Stimulated activated CD4-positive, alpha-beta T cell treated with anti-CD3 and anti-CD28 coated beads, TNF-alpha, amount 100 ng/mL, for 24 hours (primary cell): ENCODE results near the gene ZXDC.

ENCODE experiments used
- DNase-seq, 3 experiments: peaks; one replicate each; pipeline ENCODE4 v3.0.0-alpha.2; 2020; ENCODE audit warnings: low read depth in 3 of 3

Gene ZXDC, protein sequence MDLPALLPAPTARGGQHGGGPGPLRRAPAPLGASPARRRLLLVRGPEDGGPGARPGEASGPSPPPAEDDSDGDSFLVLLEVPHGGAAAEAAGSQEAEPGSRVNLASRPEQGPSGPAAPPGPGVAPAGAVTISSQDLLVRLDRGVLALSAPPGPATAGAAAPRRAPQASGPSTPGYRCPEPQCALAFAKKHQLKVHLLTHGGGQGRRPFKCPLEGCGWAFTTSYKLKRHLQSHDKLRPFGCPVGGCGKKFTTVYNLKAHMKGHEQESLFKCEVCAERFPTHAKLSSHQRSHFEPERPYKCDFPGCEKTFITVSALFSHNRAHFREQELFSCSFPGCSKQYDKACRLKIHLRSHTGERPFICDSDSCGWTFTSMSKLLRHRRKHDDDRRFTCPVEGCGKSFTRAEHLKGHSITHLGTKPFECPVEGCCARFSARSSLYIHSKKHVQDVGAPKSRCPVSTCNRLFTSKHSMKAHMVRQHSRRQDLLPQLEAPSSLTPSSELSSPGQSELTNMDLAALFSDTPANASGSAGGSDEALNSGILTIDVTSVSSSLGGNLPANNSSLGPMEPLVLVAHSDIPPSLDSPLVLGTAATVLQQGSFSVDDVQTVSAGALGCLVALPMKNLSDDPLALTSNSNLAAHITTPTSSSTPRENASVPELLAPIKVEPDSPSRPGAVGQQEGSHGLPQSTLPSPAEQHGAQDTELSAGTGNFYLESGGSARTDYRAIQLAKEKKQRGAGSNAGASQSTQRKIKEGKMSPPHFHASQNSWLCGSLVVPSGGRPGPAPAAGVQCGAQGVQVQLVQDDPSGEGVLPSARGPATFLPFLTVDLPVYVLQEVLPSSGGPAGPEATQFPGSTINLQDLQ

DNA sequence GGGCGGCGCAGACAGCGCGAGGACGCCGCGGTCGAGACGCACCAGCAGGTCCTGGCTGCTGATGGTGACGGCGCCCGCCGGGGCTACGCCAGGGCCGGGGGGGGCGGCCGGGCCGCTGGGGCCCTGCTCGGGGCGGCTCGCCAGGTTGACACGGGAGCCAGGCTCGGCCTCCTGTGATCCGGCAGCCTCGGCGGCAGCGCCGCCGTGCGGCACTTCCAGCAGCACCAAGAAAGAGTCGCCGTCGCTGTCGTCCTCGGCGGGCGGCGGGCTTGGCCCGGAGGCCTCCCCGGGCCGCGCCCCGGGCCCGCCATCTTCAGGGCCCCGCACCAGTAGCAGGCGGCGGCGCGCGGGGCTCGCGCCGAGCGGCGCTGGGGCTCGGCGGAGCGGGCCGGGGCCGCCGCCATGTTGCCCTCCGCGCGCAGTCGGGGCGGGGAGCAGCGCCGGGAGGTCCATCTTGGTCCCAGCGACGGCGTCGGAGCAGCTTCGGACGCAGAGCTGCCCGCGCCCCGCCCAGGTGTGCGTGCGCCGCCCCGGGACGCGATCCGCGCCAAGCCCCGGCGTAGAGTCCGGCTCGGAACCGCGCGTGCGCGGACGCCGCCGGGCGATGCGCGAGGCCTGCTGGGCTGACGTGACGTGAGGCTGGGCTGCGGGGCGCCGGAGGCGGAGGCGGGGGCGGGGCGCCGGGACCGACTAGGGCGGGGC is at the start of gene ZXDC:
TSS of gene ZXDC (minus strand) at position 479 of the 702 bp plus-strand sequence. CDS start at position 453, 26 bp downstream.
- DNase-seq: peak; percentile 84 to 90 (median 86)

GRCh38 chr3:126525091-126525852 is 49.6 kb upstream of the ZXDC start:
- DNase-seq: no peak

DNA sequence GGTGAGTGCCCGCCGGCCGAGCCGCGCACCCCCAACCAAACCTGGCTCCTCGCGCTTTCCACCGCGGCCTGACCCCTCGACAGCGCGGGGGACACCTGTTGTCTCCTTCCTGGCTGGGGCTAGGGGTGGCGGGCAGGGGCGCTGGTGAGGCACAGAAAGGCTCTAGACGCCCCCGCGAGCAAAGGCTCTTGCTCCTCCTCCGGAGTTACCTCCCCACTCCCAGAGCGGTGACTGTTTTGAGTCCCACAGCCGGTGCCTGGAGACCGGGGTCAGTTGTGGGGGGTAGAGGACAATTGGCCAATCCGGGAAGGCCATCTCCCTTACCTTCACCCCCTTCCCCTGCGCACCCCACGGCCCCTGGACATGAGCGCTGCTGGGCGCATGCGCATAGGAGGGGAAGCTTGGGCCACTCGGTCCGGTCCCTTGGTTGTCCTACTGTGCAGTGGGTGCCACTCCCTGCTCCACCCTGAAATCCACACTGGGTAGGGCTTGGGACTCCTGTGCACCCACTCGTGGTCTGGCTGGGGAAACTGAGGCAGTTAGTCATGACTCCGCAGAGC is 48.8 kb upstream of the ZXDC start:
- DNase-seq: no peak

DNA sequence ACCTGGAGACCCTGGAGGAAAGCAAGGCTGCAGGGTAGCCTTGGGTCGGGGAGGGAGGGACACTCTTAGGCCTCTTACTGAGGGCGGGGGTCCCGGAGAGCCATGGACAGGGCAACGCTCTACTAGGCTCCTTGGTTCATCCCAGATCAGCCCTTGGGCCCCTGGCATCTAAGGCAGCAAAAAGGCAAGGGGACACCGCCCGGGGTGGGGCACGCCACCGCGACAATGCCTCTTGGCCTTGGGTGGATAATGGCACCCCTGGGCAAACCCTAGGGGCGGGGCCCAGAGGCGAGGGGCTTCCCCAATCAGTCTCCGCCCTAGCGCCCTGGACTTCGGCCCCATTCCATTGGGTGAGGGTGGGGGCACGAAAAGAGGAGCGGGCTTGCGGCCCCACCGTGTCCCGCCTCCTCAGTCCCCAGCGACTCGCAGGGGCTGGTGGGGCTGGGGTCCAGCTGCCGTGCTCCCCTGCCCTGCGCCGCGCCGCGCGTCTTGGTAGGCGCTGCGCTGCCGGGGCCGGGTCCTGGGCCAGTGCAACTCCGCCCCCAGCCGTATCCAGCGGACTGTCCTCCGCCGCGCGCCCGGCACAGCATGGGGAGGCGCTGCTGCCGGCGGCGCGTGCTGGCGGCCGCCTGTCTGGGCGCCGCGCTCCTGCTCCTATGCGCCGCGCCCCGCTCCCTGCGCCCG is 48.2 kb upstream of the ZXDC start, which contains the start of gene CHST13:
TSS of gene CHST13 (plus strand) at position 411 of the 684 bp plus-strand sequence. CDS start at position 589, 178 bp downstream.
- peak in 1 of 3 experiments; percentile 11 for DNase-seq

GRCh38 chr3:126522363-126522788 is 46.7 kb upstream of the ZXDC start:
- peak in 2 of 3 experiments; percentile 19 to 20 for DNase-seq

DNA sequence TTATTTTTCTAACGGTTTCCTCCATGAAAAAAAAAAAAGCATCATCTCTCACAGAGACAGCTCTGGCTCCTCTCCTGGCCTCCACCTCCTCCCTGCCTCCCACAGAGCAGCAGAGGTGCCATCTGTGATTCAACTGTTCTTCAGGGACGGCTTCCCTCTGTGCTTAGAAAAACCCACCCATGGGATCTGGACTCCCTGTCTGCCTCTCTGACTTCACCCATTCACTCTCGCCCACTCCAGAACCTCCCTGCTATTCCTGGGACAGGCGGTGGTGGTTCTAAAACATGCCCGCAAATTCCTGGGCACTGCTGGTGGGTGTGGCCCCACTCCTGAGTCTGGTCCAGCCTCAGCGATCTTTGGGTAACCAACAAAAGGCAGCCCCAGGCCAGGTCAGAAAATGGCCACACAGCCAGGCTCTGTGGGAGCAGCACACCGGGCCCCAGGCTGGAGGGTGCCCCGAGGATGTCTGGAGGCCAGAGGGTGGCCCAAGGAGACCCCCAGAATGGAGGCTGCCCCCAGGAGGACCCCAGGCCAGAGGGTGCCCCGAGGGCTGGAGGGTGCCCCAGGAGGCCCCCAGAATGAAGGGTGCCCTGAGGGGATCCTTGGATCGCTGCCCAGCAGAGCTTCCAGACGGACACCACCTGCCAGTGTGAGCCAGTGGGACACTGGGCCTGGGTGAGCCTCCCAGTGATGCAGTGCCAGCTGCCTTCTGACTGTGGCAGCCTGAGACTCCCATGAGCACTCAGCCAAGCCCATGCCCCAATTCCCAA is 45.6 kb upstream of the ZXDC start:
- no peak for DNase-seq

DNA sequence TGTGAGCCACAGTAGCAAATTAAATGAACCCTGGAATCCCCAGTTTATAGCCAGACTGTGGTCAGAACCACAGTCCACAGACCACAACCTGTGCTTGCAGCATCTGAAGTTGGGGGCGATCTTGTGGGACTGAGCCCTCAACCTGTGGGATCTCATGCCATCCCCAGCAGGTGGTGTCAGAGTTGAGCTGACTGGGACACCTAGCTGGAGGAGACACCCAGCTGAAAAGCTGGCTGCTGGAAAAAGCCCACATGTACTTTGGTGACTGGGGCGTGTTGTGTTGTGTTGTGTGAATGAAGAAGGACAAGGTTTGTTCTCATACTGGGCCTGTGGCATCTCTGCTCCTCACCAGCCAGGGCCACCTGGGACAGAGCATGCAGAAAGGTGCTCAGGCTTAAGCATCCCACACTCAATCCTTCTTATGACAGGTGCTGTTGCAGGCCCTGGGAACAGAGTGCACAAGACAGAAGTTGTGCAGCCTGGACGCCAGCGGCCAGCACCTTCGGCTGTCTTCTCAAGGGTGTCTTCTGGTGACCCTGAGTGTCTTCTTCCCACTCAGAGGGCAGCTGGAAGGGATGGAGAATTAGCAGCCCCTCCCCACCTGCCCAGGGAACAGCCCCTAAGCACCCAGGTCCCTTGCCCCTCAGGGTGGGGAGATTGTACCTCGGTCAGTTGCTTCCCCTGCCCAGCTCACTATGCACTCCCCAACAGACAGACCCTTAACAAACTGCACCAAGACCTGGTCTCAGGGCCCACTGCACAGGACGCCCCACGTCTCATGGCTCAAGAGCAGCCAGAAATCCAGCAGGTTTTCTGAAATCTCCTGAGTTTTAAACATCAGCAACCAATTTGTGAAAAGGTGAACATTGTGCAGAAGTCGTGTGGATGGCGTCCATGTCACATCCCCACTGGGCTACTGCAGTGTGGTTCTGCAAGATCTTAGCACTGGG is 44.1 kb upstream of the ZXDC start:
- no peak for DNase-seq

GRCh38 chr3:126518779-126519177 is 43.1 kb upstream of the ZXDC start:
- DNase-seq: no peak

DNA sequence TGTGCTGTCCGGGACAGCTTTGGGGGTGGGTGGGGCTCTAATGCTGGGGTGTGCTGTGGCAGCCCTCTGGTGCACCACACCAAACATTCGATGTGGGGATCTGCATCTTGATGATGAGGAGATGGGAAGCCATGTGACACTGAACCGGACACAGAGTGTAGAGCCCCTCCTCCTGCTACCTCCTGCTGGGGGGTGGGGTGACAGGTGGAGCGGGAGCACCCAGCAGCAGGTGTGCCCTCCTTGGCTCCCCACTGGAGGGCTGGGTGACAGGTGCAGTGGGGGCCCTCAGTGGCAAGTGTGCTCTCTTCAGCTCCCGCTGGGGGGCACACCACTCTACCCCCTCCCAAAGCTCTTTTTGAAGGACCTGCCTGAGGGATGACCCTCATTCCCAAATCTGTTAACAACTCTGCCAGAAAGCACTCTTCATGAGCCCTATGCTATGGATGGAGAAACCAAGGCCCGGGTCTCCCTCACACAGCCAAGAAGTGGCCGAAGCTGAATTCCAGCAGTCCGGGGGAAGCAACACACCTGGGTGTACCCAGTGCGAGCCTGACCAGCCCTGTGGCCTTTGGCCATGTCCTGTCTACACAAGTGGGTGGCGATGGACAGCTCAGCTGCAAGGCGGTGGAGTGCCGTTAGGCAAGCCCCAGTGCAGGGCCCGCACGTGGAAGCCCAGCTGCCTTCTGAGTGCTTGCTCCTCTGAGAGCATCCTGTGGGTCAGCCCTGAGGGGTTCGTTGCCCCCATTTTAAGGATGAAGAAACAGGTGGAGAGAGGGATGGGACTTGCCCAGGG is 42.5 kb upstream of the ZXDC start:
- no peak for DNase-seq

- DNase-seq: no peak
Observed at GRCh38 chr3:126517291-126517951, 41.7 kb upstream of the ZXDC start, which contains the start of gene UROC1. Gene UROC1 (minus strand): TSS chr3:126517773. CDS start chr3:126517719, 54 bp downstream.

GRCh38 chr3:126516936-126517290 is 41.2 kb upstream of the ZXDC start:
- DNase-seq: no peak

DNA sequence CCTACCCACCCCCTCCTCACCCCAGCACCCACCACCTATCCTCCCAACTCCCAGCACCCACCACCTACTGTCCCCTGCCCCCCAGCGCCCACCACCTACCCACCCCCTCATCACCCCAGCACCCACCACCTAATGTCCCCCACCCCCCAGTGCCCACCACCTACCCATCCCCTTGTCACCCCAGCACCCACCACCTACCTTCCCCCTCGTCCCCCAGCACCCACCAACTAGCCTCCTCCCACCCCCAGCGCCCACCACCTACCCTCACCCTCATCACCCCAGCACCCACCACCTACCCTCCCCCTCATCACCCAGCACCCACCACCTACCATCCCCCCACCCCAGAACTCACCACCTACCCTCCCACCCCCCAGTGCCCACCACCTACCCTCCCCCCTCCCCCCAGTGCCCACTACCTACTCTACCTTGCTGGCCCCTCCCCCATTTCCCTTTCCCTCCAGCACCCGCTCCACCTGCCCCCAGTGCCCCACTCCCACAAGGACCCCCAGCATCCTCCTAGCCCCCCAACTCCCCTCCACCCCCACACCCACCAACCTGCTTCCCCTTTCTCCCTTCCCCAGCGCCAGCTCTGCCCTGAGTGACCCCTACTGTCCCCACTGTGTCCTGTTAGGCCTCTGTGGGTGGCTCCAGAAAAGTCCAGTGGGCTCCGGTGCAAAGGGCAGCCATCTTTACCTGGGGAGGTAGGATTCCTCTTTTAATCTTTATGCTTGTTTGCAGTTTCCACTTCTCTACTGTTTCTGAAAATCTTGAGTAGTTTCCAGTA is 40.7 kb upstream of the ZXDC start:
- DNase-seq: no peak

DNA sequence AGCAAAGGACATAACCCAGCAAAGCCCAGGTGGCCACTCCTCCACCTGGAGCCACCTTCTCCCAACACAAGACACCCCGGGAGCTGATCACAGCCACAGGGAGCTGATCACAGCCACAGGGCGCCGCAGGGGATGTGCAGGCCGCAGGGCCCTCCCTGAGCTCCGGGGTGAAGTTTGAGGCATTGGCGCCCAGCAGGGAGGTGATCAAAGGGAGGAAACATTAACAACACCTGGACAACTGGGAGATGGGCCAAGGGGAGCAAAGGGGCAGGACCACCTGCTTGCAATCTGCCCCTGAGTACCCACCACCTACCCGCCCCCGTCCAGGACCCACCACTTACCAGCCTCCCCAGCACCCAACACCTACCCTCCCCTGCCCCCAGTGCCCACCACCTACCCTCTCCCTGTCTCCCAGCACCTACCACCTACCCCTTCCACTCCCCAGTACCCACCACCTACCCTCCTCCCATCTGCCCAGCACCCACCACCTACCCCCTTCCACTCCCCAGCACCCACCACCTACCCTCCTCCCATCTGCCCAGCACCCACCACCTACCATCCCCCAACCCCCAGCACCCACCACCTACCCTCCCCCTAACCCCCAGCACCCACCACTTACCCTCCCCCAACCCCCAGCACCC is 39.5 kb upstream of the ZXDC start:
- no peak for DNase-seq

GRCh38 chr3:126514161-126514560 is 38.5 kb upstream of the ZXDC start:
- no peak for DNase-seq

GRCh38 chr3:126512916-126513650 is 37.4 kb upstream of the ZXDC start:
- no peak for DNase-seq
